HG02884 (cell line): ENCODE data around the gene SGTB.
A peak's percentile ranks its signal among the peaks of the same experiment; 100 is the strongest.
"Not testable (repeated sequence)": the region's sequence is repeated elsewhere in the genome, so short reads cannot be mapped to it uniquely, and the experiment has no call there.

Experiments used
- ATAC-seq: cut with Tn5 transposase; IDR thresholded peaks from one replicate; pipeline ENCODE4 v1.9.1; 2021; ENCODE audit warnings: mild to moderate bottlenecking, moderate library complexity; ENCODE audit not compliant: unreplicated experiment

The SGTB gene

DNA sequence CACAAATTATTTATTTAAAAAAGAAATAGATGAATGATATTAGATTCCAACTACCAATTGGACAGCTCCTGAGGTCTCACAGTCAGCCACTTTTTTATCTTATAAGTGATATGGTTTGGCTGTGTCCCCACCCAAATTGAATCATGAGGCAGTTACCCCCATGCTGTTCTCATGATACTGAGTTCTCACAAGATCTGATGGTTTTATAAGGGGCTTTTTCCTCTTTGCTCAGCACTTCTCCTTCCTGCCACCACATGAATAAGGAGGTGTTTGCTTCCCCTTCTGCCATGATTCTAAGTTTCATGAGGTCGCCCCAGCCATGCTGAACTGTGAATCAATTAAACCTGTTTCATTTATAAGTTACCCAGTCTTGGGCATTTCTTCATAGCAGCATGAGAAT, 13.0 kb upstream of the SGTB start:
- ATAC-seq = no peak

- not testable (repeated sequence) for ATAC-seq
Observed at GRCh38 chr5:65734196-65734775, 12.4 kb upstream of the SGTB start.

DNA sequence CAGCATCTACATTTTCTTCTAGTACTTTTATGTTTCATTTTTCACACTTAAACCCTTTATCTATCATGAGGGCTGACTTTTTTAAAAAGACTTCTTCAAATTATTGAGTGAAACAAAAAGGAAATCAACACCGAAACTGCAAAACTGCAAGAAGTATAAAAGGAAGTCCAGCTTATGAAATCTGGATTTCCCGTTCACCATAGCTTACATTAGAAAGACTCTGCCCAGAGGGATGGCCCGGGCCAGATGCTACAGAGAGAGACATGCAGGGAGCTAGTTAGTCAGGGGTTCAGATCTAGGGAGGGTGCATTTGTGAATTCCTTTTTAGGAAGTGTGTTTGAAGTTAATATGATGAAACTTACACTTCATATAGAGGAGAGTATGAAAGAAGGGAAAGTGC, 10.1 kb upstream of the SGTB start:
- not testable (repeated sequence) for ATAC-seq

- no peak for ATAC-seq
Observed at GRCh38 chr5:65730910-65731309, 9.0 kb upstream of the SGTB start.

GRCh38 chr5:65728218-65728617, 6.3 kb upstream of the SGTB start:
- ATAC-seq = no peak

- no peak for ATAC-seq
Observed at GRCh38 chr5:65727491-65728156, 5.7 kb upstream of the SGTB start.

GRCh38 chr5:65722575-65723403, 880 bp upstream of the SGTB start:
- no peak for ATAC-seq

DNA sequence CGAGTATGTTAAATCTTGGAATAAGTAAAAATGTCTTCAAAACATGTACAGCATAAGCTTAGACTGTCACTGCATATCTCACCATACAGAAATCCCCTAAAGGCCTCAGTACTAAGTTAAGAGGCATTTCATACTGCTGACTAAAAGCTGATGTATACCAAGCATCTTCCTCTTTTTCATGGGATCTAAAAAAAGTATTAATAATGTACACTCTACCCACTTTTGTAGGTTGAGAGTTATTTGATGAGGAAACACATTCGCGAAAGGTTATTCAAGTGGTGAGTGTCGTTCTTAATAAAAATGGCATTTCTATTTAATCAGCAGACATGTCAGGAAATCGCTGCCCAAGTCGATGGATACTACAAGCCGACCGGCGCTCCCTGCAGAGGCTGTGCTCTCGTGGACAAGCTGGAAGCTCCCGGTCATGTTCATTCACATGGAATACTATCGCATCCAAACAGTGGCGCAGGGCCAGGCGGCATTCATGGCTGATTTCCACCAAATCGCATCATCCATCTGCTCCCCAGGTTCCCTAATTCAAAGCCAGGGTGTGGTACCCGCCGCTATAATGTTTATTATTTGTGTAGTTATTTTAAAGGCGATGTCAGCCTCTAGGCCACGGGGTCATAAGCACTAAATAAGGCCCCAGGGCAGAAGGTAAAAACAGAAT, 724 bp downstream of the SGTB start:
- ATAC-seq = peak; percentile 44

GRCh38 chr5:65718576-65719310, 3.2 kb downstream of the SGTB start:
- no peak for ATAC-seq

GRCh38 chr5:65708145-65708544, 13.8 kb downstream of the SGTB start:
- ATAC-seq = no peak

GRCh38 chr5:65707663-65708062, 14.2 kb downstream of the SGTB start:
- ATAC-seq = no peak

- no peak for ATAC-seq
Observed at GRCh38 chr5:65704621-65705239, 17.2 kb downstream of the SGTB start.

- no peak for ATAC-seq
Observed at GRCh38 chr5:65702036-65702435, 19.9 kb downstream of the SGTB start.

DNA sequence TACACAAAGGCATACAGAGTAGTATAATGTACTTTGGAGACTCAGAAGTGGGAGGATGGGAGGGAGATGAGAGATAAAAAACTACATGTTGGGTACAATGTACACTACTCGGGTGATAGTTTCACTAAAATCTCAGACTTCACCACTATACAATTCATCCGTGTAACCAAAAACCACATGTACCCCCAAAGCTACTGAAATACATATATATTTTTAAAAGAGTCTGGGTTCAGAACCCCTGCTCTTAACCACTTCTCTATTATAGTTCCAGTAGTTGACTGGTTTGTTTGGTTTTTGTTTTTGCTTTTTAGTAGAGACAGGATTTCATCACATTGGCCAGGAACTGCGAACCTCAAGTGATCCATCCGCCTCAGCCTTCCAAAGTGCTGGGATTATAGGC, 22.6 kb downstream of the SGTB start:
- ATAC-seq = peak; percentile 74

DNA sequence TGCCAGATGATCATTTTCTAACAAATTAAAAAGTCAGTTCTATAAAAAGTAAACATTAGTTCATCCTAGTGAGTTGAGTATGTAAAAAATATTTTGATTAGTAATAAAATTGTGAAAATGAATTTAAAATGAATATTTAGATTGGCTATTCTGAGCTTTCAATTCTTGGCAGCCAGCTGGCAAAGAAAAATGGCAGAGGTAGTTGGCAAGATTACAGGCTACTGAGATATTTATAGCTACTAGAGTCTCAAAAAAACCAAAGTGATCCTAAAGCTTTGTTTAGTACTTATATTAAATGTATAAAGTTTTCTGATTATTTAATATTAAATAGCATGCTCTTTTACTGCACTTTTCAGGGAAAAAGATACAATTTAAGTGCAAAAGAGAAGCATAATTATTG, 25.0 kb downstream of the SGTB start:
- ATAC-seq = no peak

DNA sequence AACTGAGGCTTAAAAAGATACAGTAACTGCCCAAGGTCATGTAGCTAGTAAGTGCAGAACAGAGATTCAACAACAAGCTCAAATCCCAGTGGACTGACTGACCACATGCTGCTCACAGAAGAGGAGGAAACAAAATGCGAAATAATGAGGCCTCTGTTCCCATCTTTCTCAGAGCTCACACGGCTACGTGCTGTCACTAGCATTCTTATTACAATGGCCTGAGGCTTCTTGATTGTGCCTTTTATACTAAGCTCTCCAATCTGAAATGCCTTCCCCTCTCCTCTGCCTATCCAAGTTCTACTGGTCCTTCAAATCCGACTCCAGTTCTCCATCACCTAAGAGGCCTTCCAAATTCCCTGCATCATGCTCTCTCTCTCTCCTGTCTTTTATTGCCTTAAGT, 26.0 kb downstream of the SGTB start:
- no peak for ATAC-seq

GRCh38 chr5:65695162-65695755, 26.6 kb downstream of the SGTB start:
- ATAC-seq = no peak

DNA sequence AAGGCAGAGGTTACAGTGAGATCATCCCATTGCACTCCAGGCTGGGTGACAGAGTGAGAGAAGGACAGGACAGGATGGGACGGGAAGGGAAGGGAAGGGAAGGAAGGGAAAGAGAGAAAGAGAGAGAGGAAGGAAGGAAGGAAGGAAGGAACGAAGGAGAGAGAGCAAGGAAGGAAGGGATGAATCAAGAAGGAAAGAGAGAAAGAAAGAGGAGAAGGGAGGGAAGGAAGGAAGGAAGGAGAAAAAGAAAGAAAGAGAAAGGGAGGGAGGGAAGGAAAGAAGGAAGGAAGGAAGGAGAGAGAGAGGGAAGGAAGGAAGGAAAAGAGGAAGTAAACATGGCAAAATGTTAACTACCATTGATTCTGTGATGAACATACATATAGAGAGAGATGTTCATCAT, 28.8 kb downstream of the SGTB start:
- no peak for ATAC-seq

- no peak for ATAC-seq
Observed at GRCh38 chr5:65682148-65682547, 39.8 kb downstream of the SGTB start.

- not testable (repeated sequence) for ATAC-seq
Observed at GRCh38 chr5:65676056-65676455, 45.9 kb downstream of the SGTB start.
